GM12874 (cell line): ENCODE results near the gene LGALS8.

Experiments used
- CTCF ChIP-seq: IDR thresholded peaks from 2 replicates; pipeline ENCODE4 v1.5.1; 2011; ENCODE audit warnings: low read depth, mild to moderate bottlenecking, control low read depth, low read length, moderate library complexity; ENCODE audit not compliant: insufficient read depth

LGALS8 gene

GRCh38 chr1:236550961-236551851, 27.4 kb downstream of the LGALS8 start:
- TF ChIP-seq CTCF: no peak

- TF ChIP-seq CTCF: no peak
Measured at GRCh38 chr1:236552096-236552495, 28.3 kb downstream of the LGALS8 start.

- TF ChIP-seq CTCF: no peak
Measured at GRCh38 chr1:236552901-236553300, 29.1 kb downstream of the LGALS8 start.

GRCh38 chr1:236553370-236553769, 29.6 kb downstream of the LGALS8 start:
- TF ChIP-seq CTCF: no peak

GRCh38 chr1:236556606-236557005, 32.8 kb downstream of the LGALS8 start:
- TF ChIP-seq CTCF: no peak

- no peak for TF ChIP-seq CTCF
Measured at GRCh38 chr1:236558081-236558480, 34.3 kb downstream of the LGALS8 start.

- no peak for TF ChIP-seq CTCF
Measured at GRCh38 chr1:236558846-236559245, 35.1 kb downstream of the LGALS8 start.
